EH (cell line): ENCODE measurements around the gene DHRS2.

Experiments used
- DNase-seq: peaks from one replicate; pipeline ENCODE4 v3.0.0-alpha.2; 2015; ENCODE audit warnings: low read depth

The DHRS2 gene

DNA sequence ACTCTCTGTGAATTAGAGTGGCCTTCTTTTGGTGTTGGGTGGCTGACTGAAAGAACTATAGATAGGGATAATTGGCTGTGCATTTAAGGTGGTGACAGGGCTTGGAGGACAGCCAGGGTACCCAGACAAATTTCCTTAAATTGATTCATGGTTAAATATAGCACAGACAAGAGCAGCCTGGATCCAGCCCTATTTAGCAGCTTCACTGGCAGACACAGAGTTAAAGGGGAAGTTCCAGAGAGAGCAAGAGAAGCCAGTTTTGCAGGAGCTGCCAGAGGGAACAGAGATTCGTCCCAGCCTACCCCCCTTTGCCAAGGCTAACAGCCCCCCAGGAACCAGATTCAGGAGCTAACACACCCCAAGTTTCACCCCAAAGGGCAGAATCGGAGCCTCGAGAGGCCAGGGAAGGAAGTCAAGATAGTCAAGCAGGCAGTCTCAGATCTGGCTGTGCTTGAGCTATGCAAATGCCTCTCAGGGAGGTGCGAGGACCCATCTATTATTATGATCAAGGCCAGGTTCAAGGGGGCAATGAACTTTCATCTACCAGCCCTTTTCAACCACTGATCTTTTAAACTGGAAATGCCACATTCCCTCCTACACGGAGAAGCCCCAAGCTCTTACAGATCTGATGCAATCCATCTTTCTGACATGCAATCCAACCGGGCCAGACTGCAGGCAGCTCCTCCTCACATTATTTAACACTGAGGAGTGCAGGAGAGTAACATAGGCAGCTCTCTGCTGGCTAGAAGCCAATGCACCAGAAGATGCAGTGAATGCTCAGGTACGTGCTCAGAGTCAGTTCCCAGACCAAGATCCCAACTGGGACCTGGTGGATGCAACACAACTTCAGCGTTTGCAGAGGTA lies 58.2 kb downstream of the DHRS2 start:
- peak; percentile 78 for DNase-seq
